Ovary (tissue), 3 donors: ENCODE data around the gene PTX4.

Experiments
- CTCF ChIP-seq, 3 donors: fragments of 450-650 bp in 2 of 3; fragments of 200-600 bp in 1 of 3; IDR thresholded peaks; one replicate each; pipeline versions ENCODE4 v1.5.1 to v1.8.0; 2016 to 2022; ENCODE audit warnings: antibody characterized with exemption in 3 of 3, mild to moderate bottlenecking in 1 of 3
- EP300 ChIP-seq: sonication (generic); formaldehyde crosslinking; IDR thresholded peaks from one replicate; pipeline ENCODE4 v1.6.1; 2017; ENCODE audit warnings: antibody characterized with exemption
- POLR2A ChIP-seq: fragments of 450-650 bp; IDR thresholded peaks from one replicate; pipeline ENCODE4 v1.6.1; 2017; ENCODE audit warnings: antibody characterized with exemption, mild to moderate bottlenecking, moderate library complexity
- donor health status: DM: no; HTN: no; CAD: no.

GRCh38 chr16:1447965-1448364 is 40.8 kb downstream of the PTX4 start:
- TF ChIP-seq CTCF (IDR thresholded peaks at IDR 0.05) = no peak
- no peak for TF ChIP-seq POLR2A
- TF ChIP-seq EP300 = no peak
